Gastrocnemius medialis (tissue), 4 donors: ENCODE results near the gene SLC27A3. TPM values are rescaled to one million over a fixed set of nuclear protein-coding genes. Genes with fewer than 3 reads are reported as not detected.

Experiments
- ATAC-seq, 2 donors: fragments of 150-250 bp; one replicate each; pipeline ENCODE4 v1.9.1; 2016
- DNase-seq, 2 donors: peaks; one replicate each; pipeline ENCODE4 v3.0.0-alpha.2; 2019
- H3K27ac ChIP-seq, 4 donors: fragments of 200-600 bp; sonication (generic); 1 replicate in 1 of 4; 2 replicates in 3 of 4; pipeline ENCODE4 v1.5.1; 2016 to 2018; ENCODE audit warnings: mild to moderate bottlenecking in 2 of 4, moderate library complexity in 1 of 4
- H3K27me3 ChIP-seq, 3 donors: fragments of 200-600 bp; sonication (generic) in 2 of 3; 1 replicate in 1 of 3; 2 replicates in 2 of 3; pipeline versions ENCODE4 v1.5.1 to v1.6.0; 2016 to 2019; ENCODE audit warnings: mild to moderate bottlenecking in 1 of 3, moderate library complexity in 1 of 3
- H3K36me3 ChIP-seq, 2 donors: fragments of 200-600 bp; sonication (generic) in 1 of 2; one replicate each; pipeline ENCODE4 v1.5.1; 2017 to 2018
- H3K4me1 ChIP-seq, 2 donors: fragments of 200-600 bp; sonication (generic) in 1 of 2; one replicate each; pipeline ENCODE4 v1.5.1; 2016 to 2017; ENCODE audit warnings: mild to moderate bottlenecking in 2 of 2
- H3K4me3 ChIP-seq, 4 donors: fragments of 200-600 bp; sonication (generic) in 3 of 4; 1 replicate in 1 of 4; 2 replicates in 3 of 4; pipeline ENCODE4 v1.5.1; 2016 to 2019; ENCODE audit warnings: mild to moderate bottlenecking in 2 of 4
- H3K9me3 ChIP-seq, 3 donors: fragments of 200-600 bp; sonication (generic) in 2 of 3; 1 replicate in 1 of 3; 2 replicates in 2 of 3; pipeline ENCODE4 v1.5.1; 2016 to 2019
- CTCF ChIP-seq, 5 experiments: fragments of 450-650 bp in 3 of 5; fragments of 200-600 bp in 2 of 5; sonication (generic) in 2 of 5; IDR thresholded peaks in 4 of 5; conservative IDR thresholded peaks in 1 of 5; 1 replicate in 4 of 5; 2 replicates in 1 of 5; pipeline ENCODE4 v1.5.1; 2016 to 2019; ENCODE audit warnings: antibody characterized with exemption in 5 of 5, mild to moderate bottlenecking in 3 of 5, moderate library complexity in 3 of 5
- POLR2A ChIP-seq, 2 donors: fragments of 450-650 bp; IDR thresholded peaks; one replicate each; pipeline ENCODE4 v1.6.1; 2017; ENCODE audit warnings: antibody characterized with exemption in 2 of 2, mild to moderate bottlenecking in 2 of 2, moderate library complexity in 2 of 2
- in situ Hi-C, 4 donors: fragments of 200-750 bp; cut with MboI; loops; one replicate each; pipeline versions ENCODE4 v1.15.0 to v1.8.0; 2017; ENCODE audit warnings: low sequenced_read_pairs in 4 of 4
- intact Hi-C: fragments of 100-400 bp; cut with DNase I; formaldehyde crosslinking; loops from one replicate; pipeline ENCODE4 v1.15.1; 2023; ENCODE audit warnings: low total_unique reads
- total RNA-seq, 4 donors: library from RNA; depleted of rRNA; stranded (reverse); fragments of >200 nt; gene quantifications; one replicate each; pipeline versions ENCODE4 v1.1.0 to v1.2.3, GENCODE V29; 2016

SLC27A3 gene
- total RNA-seq, 4 donors from 2014 or later = 2.3 to 7.9 (median 3.7) TPM

DNA sequence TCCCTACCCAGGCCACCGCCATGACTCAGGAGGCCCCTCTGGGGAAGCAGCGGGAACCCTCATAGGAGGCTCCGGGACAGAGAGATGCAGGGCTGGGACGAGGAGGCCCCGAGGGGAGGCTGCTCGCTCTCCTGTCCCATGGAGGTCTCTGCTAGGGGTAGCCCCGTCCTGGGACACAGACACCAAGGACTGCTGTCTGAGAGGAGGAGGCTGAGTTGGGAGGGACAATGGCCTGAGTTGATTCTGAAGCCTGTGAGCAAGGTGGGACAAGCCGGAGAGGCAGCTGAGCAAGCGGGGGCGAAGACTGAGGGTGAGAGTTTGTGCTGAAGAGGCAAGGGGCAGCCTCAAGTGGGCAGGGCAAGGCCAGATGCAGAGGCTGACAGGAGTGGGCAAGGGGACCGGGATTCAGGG lies 17.4 kb downstream of the SLC27A3 start:
- H3K36me3 ChIP-seq = no peaks in the 10 kb centered on the region
- DNase-seq = no peak
- H3K9me3 ChIP-seq = no peaks in the 10 kb centered on the region
- peaks cover 11 to 18% of the 10 kb centered on the region in 2 donors for H3K4me1 ChIP-seq
- ATAC-seq = no peak
- TF ChIP-seq POLR2A (IDR thresholded peaks at IDR 0.05) = no peak
- TF ChIP-seq CTCF (IDR thresholded peaks at IDR 0.05 in 4 of 5, conservative IDR thresholded peaks at IDR 0.05 in 1 of 5) = no peak
- H3K4me3 ChIP-seq = no peak overlapping the region
- in situ Hi-C loops = loop anchor here in 2 of 4 donors (10.0 kb wide), 2 partner anchors 152 to 192 kb away; partner anchors contain the start of genes DENND4B (in 1 of the 2) and RAB13 (in 1 of the 2)
- intact Hi-C loops = no loop called here
- no peak overlapping the region for H3K27ac ChIP-seq
- no peaks in the 10 kb centered on the region for H3K27me3 ChIP-seq

DNA sequence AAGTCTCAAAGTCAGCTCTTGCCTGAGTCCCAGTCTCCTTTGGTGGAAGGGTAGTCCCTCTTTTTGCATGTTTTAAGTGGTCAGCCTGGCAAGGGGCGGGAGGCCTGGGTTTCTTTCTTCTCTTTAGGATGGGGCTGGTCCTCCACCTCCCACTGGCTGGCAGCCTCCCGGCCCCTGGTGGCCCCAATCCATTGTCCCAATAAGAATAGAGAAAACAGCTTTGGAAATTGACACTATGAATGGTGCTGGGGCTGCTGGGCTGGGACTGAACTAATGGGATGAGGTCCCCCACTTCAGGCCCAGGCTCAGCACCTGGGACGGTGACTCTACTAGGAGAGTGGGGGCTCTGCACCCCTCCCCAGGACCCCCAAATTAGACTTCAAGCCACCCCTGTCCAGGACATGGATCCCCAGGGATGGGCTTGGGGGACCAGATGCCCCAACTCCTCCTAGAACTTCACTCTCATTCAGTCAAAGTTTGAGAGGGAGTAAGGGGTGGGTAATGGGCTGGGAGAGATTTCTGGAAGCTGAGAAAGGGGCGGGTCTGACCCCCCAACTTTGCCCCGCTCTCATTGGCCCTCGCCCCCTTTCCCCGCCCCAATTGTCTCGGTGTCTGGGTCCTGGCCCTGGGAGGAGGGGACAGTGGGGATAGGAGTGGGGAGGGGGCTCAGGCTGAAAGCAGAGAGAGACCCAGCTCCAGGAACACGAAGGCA lies 18.2 kb downstream of the SLC27A3 start:
- H3K36me3 ChIP-seq = no peaks in the 10 kb centered on the region
- no peak overlapping the region for H3K27ac ChIP-seq
- ATAC-seq (no peak), DNase-seq (no peak)
- no peak for TF ChIP-seq POLR2A (IDR thresholded peaks at IDR 0.05)
- TF ChIP-seq CTCF (IDR thresholded peaks at IDR 0.05 in 4 of 5, conservative IDR thresholded peaks at IDR 0.05 in 1 of 5) = no peak
- no peaks in the 10 kb centered on the region for H3K9me3 ChIP-seq
- peaks cover 11 to 18% of the 10 kb centered on the region in 2 donors for H3K4me1 ChIP-seq
- H3K4me3 ChIP-seq = no peak overlapping the region
- intact Hi-C loops (no loop called here), in situ Hi-C loops (loop anchor here in 2 of 4 donors (10.0 kb wide), 2 partner anchors 151 to 191 kb away; partner anchors contain the start of genes DENND4B (in 1 of the 2) and RAB13 (in 1 of the 2))
- no peaks in the 10 kb centered on the region for H3K27me3 ChIP-seq

GRCh38 chr1:153793973-153794615 lies 18.9 kb downstream of the SLC27A3 start:
- peaks cover 11 to 18% of the 10 kb centered on the region in 2 donors for H3K4me1 ChIP-seq
- H3K36me3 ChIP-seq = no peaks in the 10 kb centered on the region
- ATAC-seq (no peak), DNase-seq (peak in 1 of 2 donors; percentile 11)
- H3K9me3 ChIP-seq = no peaks in the 10 kb centered on the region
- in situ Hi-C loops = loop anchor here in 2 of 4 donors (10.0 kb wide), 2 partner anchors 151 to 191 kb away; partner anchors contain the start of genes DENND4B (in 1 of the 2) and RAB13 (in 1 of the 2)
- no peak overlapping the region for H3K4me3 ChIP-seq
- no peaks in the 10 kb centered on the region for H3K27me3 ChIP-seq
- no peak overlapping the region for H3K27ac ChIP-seq
- intact Hi-C loops = no loop called here
- TF ChIP-seq POLR2A (IDR thresholded peaks at IDR 0.05) = no peak
- no peak for TF ChIP-seq CTCF (IDR thresholded peaks at IDR 0.05 in 4 of 5, conservative IDR thresholded peaks at IDR 0.05 in 1 of 5)

DNA sequence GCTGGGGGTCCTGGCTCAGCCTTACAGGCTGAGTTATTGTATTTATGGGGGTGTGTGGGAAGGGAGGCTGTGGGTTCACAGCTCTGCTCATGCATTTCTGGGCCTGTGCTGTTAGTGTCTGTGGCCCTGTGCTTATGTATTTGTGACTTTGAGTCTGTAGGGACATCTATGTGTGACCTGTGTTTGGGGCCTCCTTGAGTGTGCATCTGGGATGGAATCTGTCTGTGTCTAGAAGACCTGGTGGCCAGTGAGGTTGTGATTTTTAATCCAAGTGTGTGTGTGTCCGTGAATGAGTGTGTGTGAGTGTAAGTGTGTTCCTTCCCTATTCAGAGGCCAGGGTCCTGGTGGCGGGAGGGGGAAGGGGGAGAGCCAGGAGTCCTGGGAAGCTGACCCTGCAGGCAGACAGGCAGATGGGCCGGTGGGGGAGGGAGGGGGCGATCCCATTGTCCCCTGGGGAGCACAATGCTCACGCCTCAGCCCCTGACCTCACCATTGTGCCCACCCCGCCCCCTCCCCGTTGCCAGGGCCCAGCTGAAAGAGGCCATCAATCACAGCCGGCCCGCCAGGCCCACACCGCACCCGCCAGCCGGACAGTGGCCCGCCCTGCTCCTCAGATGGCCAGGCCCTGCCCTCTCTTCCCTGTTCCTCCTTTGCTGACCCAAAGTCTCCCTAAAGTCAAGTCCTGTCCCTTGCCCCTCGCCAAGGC lies 19.6 kb downstream of the SLC27A3 start:
- Histone ChIP-seq H3K4me1 (peaks cover 6 to 12% of the 10 kb centered on the region in 2 donors), H3K4me3 (no peak overlapping the region), H3K36me3 (no peaks in the 10 kb centered on the region), H3K9me3 (no peaks in the 10 kb centered on the region), H3K27ac (no peak overlapping the region), H3K27me3 (no peaks in the 10 kb centered on the region)
- DNase-seq = no peak
- TF ChIP-seq CTCF (IDR thresholded peaks at IDR 0.05 in 4 of 5, conservative IDR thresholded peaks at IDR 0.05 in 1 of 5) (no peak), POLR2A (IDR thresholded peaks at IDR 0.05) (no peak)
- intact Hi-C loops = loop anchor here (5.0 kb wide), 2 partner anchors 128 to 478 kb away; partner anchors contain the start of genes GATAD2B and HAX1
- in situ Hi-C loops = loop anchor here (5.0 to 10.0 kb wide), 3 partner anchors 150 to 193 kb away; partner anchors contain the start of genes RAB13 (in 3 of the 4) and DENND4B (in 1 of the 4)
- no peak for ATAC-seq
